Astrocyte of the spinal cord (primary cell): ENCODE results near the gene TNIK.
A peak's percentile ranks its signal among the peaks of the same experiment; 100 is the strongest.

Source experiments
- DNase-seq: peaks from one replicate; pipeline ENCODE4 v3.0.0; 2011; ENCODE audit warnings: low read depth, low spot score
- H3K4me3 ChIP-seq: 2 replicates; pipeline ENCODE4 v1.5.1; 2011; ENCODE audit warnings: low read depth, mild to moderate bottlenecking, low read length, moderate library complexity
- CTCF ChIP-seq: IDR thresholded peaks from 2 replicates; pipeline ENCODE4 v1.5.1; 2012; ENCODE audit warnings: low read depth, mild to moderate bottlenecking, low read length, inconsistent platforms
- in situ Hi-C: cut with HindIII; loops from 2 replicates; pipeline ENCODE4 v1.10.0; 2017; ENCODE audit warnings: low sequenced_read_pairs

Gene TNIK

GRCh38 chr3:171186383-171186782, 273.8 kb downstream of the TNIK start:
- H3K4me3 ChIP-seq: no peak overlapping the region
- in situ Hi-C loops: no loop called here
- DNase-seq: no peak
- TF ChIP-seq CTCF: no peak

DNA sequence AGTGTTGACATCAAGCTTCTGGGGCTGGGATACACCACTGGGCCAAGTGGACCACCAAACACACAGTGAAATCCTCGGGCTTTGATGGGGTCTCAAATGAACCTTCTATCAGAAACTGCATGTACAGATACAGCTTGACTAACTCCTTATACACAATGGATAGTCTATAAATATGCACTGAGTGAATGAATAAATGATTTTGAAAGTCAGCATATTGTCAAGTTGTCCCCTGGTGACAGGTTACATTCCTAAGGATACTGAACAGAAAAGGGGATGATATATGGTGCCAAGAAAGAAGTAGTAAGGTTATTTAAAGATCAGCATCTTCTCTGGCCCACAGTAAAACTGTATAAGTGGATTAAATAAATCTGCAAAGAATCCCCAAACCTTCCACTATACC, 274.2 kb downstream of the TNIK start:
- in situ Hi-C loops: no loop called here

DNA sequence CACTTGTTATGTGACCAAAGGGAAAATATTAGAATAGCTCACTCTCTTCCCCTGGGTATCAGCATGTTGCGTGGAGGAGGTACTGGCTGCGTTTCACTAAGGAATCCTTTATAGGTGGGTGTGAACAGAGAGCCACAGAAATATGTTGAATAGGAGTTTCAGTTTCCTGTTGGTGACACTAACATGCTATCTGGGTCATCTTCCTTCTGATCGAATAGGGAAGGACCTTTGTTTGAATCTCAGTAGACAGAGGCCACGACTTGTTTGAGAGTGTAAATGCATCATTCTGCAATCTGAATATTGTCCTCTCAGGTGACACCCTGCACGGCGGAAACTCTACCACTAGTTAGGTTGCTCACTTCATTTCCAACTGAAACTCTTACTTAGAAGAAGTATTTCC, 275.8 kb downstream of the TNIK start:
- H3K4me3 ChIP-seq: no peak overlapping the region
- no peak for TF ChIP-seq CTCF
- in situ Hi-C loops: no loop called here
- no peak for DNase-seq

More for the DNA sequence above, 274.2 kb downstream of the TNIK start:
- TF ChIP-seq CTCF: no peak
- DNase-seq: no peak
- H3K4me3 ChIP-seq: no peak overlapping the region

DNA sequence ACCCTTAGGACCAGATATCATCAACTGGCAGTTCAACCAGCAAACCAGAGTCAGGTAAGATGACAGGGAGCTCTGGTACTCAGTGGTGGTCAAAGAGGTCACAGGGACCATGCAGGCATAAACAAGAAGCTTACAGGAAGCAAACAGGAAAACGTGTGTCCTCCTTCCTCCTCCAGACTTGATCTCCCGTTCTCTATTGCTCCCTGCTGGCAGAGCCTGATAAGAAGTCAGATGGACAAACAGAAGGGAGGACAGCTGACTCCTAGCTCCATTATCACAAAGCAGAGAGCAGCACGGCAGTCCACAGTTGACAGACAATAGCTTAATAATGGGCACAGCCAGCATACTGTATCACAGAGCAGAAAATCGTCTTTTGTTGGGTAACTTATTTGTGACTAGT, 277.2 kb downstream of the TNIK start:
- no peak overlapping the region for H3K4me3 ChIP-seq
- no peak for DNase-seq
- TF ChIP-seq CTCF: peak; percentile 26
- in situ Hi-C loops: no loop called here

- in situ Hi-C loops: no loop called here
- no peak for DNase-seq
- TF ChIP-seq CTCF: no peak
- no peak overlapping the region for H3K4me3 ChIP-seq
Observed at GRCh38 chr3:171181907-171182690, 278.1 kb downstream of the TNIK start.

- no peak overlapping the region for H3K4me3 ChIP-seq
- no peak for TF ChIP-seq CTCF
- DNase-seq: no peak
- in situ Hi-C loops: no loop called here
Observed at GRCh38 chr3:171178714-171179113, 281.5 kb downstream of the TNIK start.

GRCh38 chr3:171177553-171177952, 282.7 kb downstream of the TNIK start:
- no peak for TF ChIP-seq CTCF
- H3K4me3 ChIP-seq: no peak overlapping the region
- in situ Hi-C loops: no loop called here
- DNase-seq: no peak
